GM23248 (cell line): ENCODE measurements around the gene NDUFA3. TPM values are rescaled to one million over a fixed set of nuclear protein-coding genes. Genes with fewer than 3 reads are reported as not detected.
"Not testable (repeated sequence)": the region's sequence is repeated elsewhere in the genome, so short reads cannot be mapped to it uniquely, and the experiment has no call there.

Source experiments
- DNase-seq: peaks from one replicate; pipeline ENCODE4 v3.0.0-alpha.2; 2015
- H2AFZ ChIP-seq: fragments of 200-600 bp; sonication (generic); 2 replicates; pipeline ENCODE4 v1.6.1; 2016; ENCODE audit warnings: antibody characterized with exemption
- H3F3A ChIP-seq: fragments of 200-600 bp; sonication (generic); 2 replicates; pipeline ENCODE4 v1.6.1; 2016; ENCODE audit warnings: mild to moderate bottlenecking, antibody characterized with exemption, mixed run types; ENCODE audit not compliant: insufficient read depth
- H3K27ac ChIP-seq: fragments of 200-600 bp; sonication (generic); 2 replicates; pipeline ENCODE4 v1.5.1; 2016; ENCODE audit warnings: mild to moderate bottlenecking
- H3K27me3 ChIP-seq: fragments of 200-600 bp; sonication (generic); replicated peaks from 2 replicates; pipeline ENCODE4 v1.6.1; 2016; ENCODE audit warnings: mild to moderate bottlenecking; ENCODE audit not compliant: insufficient read depth
- H3K36me3 ChIP-seq: fragments of 200-600 bp; sonication (generic); 2 replicates; pipeline ENCODE4 v1.6.1; 2016; ENCODE audit warnings: low read depth, mild to moderate bottlenecking
- H3K4me1 ChIP-seq: fragments of 200-600 bp; sonication (generic); 2 replicates; pipeline ENCODE4 v1.6.1; 2016; ENCODE audit warnings: mild to moderate bottlenecking; ENCODE audit not compliant: insufficient read depth
- H3K4me2 ChIP-seq: fragments of 200-600 bp; sonication (generic); one replicate; pipeline ENCODE4 v1.6.1; 2016; ENCODE audit warnings: mild to moderate bottlenecking; ENCODE audit not compliant: unreplicated experiment
- H3K4me3 ChIP-seq: fragments of 200-600 bp; sonication (generic); 2 replicates; pipeline ENCODE4 v1.5.1; 2016; ENCODE audit warnings: mild to moderate bottlenecking
- H3K79me2 ChIP-seq: fragments of 200-600 bp; sonication (generic); 2 replicates; pipeline ENCODE4 v1.6.1; 2016; ENCODE audit warnings: mild to moderate bottlenecking; ENCODE audit not compliant: insufficient read depth
- H3K9ac ChIP-seq: fragments of 200-600 bp; sonication (generic); 2 replicates; pipeline ENCODE4 v1.6.1; 2016; ENCODE audit warnings: mild to moderate bottlenecking
- H3K9me2 ChIP-seq: fragments of 200-600 bp; sonication (generic); 2 replicates; pipeline ENCODE4 v1.6.1; 2016; ENCODE audit warnings: mixed run types, mild to moderate bottlenecking, moderate library complexity; ENCODE audit not compliant: insufficient read depth
- H3K9me3 ChIP-seq: fragments of 200-600 bp; sonication (generic); one replicate; pipeline ENCODE4 v1.6.1; 2017; ENCODE audit warnings: low read depth
- H4K20me1 ChIP-seq: fragments of 200-600 bp; sonication (generic); 2 replicates; pipeline ENCODE4 v1.6.0; 2016; ENCODE audit not compliant: insufficient read depth
- EZH2 ChIP-seq: fragments of 200-600 bp; sonication (generic); IDR thresholded peaks from 2 replicates; pipeline ENCODE4 v1.6.1; 2018; ENCODE audit warnings: antibody characterized with exemption, mild to moderate bottlenecking; ENCODE audit not compliant: insufficient read depth, poor library complexity, severe bottlenecking
- EZH2phosphoT487 ChIP-seq: fragments of 200-600 bp; sonication (generic); IDR thresholded peaks from 2 replicates; pipeline ENCODE4 v1.6.1; 2018; ENCODE audit warnings: antibody characterized with exemption, moderate library complexity, mild to moderate bottlenecking, low read depth; ENCODE audit not compliant: insufficient read depth
- WGBS, 2 experiments: methylation state at CpG; one replicate each; pipeline ENCODE4 v1.1.6; 2015 to 2017; ENCODE audit warnings: low lambda C conversion rate in 2 of 2, low coverage in 1 of 2; ENCODE audit errors: missing lambda C conversion rate in 2 of 2; 5-methylcytosine and 5-hydroxymethylcytosine counted together
- in situ Hi-C: fragments of 300-500 bp; cut with MboI; formaldehyde crosslinking; loops from 2 replicates; pipeline ENCODE4 v1.15.0; 2020
- polyA plus RNA-seq: library from polyadenylated mRNA; unstranded; fragments of >200 nt; fragmentation: Nextera tagmentation; extraction: Ambion mirVana; gene quantifications from 2 replicates; pipeline ENCODE4 v1.2.1, GENCODE V29; 2016
- total RNA-seq: library from RNA; depleted of rRNA; stranded (reverse); fragments of >200 nt; shearing (Covaris generic); gene quantifications from 2 replicates; pipeline ENCODE4 v1.2.3, GENCODE V29; 2014

Gene NDUFA3
- total and polyA plus RNA-seq, 2 experiments from 2014 or later, result 15.1 to 198 TPM

DNA sequence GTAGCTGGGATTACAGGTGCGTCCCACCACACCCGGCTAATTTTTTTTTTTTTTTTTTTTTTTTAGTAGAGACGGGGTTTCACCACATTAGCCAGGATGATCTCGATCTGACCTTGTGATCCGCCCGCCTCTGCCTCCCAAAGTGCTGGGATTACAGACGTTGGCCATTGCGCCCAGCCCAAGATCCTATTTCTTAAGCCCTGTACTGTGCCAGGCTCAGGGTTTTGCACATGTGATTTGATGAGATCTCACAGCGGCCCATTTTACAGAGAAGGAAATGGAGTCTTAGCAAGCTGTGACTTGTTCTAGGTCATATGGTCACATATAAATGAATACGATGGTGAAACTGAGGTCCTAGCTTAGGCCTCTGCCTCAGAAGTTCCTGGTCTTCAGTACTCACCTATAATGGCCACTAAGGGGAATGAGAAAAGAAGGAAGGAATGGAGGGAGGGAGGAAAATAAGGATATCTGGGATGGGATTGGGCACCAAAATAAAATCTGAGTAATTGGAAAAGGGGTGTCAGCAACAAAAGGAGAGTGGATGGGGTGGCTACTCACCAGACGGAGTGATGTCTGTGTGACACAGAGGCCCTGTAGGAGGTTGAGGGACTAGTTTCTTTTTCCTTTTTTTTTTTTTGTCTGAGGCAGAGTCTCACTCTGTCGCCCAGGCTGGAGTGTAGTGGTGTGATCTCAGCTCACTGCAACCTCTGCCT lies 3.3 kb upstream of the NDUFA3 start:
- Histone ChIP-seq H3K36me3 (no peaks in the 10 kb centered on the region), H3K79me2 (peaks cover 17% of the 10 kb centered on the region), H3K9me2 (no peaks in the 10 kb centered on the region), H3K27me3 (no peaks in the 10 kb centered on the region), H3K4me1 (no peaks in the 10 kb centered on the region), H3K27ac (no peak overlapping the region), H3K9me3 (no peaks in the 10 kb centered on the region), H3K9ac (no peak overlapping the region), H2AFZ (no peak overlapping the region), H3F3A (no peaks in the 10 kb centered on the region), H3K4me3 (no peak overlapping the region), H3K4me2 (no peak overlapping the region), H4K20me1 (no peaks in the 10 kb centered on the region)
- TF ChIP-seq EZH2 (no peak), EZH2phosphoT487 (no peak)
- no peak for DNase-seq
- in situ Hi-C loops, result no loop called here
- WGBS, 2 experiments, result 84 to 86% methylated on average over 12 of the region's 12 CpGs

DNA sequence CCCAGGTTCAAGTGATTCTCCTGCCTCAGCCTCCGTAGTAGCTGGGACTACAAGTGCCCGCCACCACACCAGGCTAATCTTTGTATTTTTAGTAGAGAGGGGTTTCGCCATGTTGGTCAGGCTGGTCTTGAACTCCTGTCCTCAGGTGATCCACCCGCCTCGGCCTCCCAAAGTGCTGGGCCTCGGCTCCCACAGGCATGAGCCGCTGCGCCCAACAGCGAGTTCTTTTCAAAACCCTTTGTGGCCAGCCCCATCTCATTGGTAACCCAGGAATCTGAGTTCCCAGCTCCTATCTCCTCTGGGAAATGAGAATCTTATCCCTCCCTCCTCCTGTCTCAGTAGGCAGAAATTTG lies 2.8 kb upstream of the NDUFA3 start:
- H2AFZ ChIP-seq, H3F3A ChIP-seq, H3K36me3 ChIP-seq, H4K20me1 ChIP-seq, H3K27ac ChIP-seq, H3K27me3 ChIP-seq, H3K9me2 ChIP-seq, H3K4me1 ChIP-seq, DNase-seq, in situ Hi-C loops, H3K9me3 ChIP-seq, H3K4me3 ChIP-seq, H3K4me2 ChIP-seq, H3K9ac ChIP-seq: not testable (repeated sequence)
- H3K79me2 ChIP-seq, result peaks cover 22% of the 10 kb centered on the region
- 68 to 77% methylated on average over 7 to 9 of the region's 9 CpGs for WGBS, 2 experiments

DNA sequence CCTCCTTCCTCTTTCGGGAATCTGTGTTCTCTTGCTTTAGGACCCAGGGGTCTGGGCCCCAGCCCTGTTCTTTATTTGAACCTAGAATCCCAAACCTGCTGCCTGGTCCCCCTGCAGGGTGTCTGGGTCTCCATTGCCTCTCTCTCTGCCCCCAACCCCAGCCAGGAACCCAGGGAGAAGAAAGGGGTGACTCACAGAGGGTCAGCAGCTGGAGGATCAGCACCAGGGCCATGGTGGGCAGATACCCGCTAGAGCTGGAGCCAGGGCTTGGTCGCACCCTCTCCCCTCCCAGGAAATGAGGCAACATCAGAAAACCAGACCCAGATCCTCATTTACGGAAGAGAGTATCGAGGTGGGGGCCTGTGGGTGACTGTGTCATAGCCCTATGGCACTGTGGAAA lies 2.1 kb upstream of the NDUFA3 start, which contains the start of gene OSCAR:
OSCAR (minus strand) TSS at position 243 of the 400 bp plus-strand sequence; CDS start at position 232, 11 bp downstream.
- in situ Hi-C loops, result no loop called here
- H3F3A ChIP-seq, result no peaks in the 10 kb centered on the region
- no peak for DNase-seq
- H3K9me3 ChIP-seq, result no peaks in the 10 kb centered on the region
- H3K4me1 ChIP-seq, result no peaks in the 10 kb centered on the region
- no peaks in the 10 kb centered on the region for H3K36me3 ChIP-seq
- H4K20me1 ChIP-seq, result no peaks in the 10 kb centered on the region
- H3K4me2 ChIP-seq, result no peak within 1 kb of the TSS
- peaks cover 27% of the 10 kb centered on the region for H3K79me2 ChIP-seq
- H3K4me3 ChIP-seq, result no peak within 1 kb of the TSS
- 20 to 27% methylated on average over 5 of the region's 5 CpGs for WGBS, 2 experiments
- TF ChIP-seq EZH2, result no peak
- no peak for TF ChIP-seq EZH2phosphoT487
- H3K9ac ChIP-seq, result no peak within 1 kb of the TSS
- H3K27me3 ChIP-seq, result no peaks in the 10 kb centered on the region
- no peak within 1 kb of the TSS for H3K27ac ChIP-seq
- no peaks in the 10 kb centered on the region for H3K9me2 ChIP-seq
- H2AFZ ChIP-seq, result no peak within 1 kb of the TSS

DNA sequence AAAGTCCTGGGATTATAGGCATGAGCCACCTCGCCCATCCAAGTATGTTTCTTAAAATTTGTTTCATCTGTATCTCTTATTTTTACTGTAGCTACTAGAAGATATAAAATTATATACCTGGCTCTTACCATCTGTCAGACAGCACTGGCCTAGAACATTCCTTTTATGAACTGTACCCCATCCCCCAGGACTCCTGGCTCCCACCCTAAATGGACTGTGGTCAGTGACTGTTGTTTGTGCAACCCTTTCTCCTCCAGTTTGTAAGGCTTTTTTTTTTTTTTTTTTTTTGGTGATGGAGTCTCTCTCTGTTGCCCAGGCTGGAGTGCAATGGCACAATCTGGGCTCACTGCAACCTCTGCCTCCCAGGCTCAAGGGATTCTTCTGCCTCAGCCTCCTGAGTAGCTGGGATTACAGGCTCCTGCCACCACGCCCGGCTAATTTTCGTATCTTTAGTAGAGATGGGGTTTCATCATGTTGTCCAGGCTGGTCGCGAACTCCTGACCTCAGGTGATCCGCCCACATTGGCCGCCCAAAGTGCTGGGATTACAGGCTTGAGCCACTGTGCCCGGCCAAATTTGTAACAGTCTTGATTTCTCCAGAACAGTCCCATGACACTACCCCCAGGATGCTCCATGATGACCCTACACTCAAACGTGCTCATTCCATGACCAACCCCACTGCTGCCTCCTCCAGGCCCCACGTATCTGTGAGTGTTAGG lies 2.5 kb downstream of the NDUFA3 start:
- DNase-seq, result no peak
- H3K4me1 ChIP-seq, result no peaks in the 10 kb centered on the region
- no peak overlapping the region for H3K27ac ChIP-seq
- H4K20me1 ChIP-seq, result no peaks in the 10 kb centered on the region
- no peaks in the 10 kb centered on the region for H3K27me3 ChIP-seq
- TF ChIP-seq EZH2 (no peak), EZH2phosphoT487 (no peak)
- no peak overlapping the region for H3K4me2 ChIP-seq
- peaks cover 4% of the 10 kb centered on the region; the same call in 1 of the 2 replicates for H3K36me3 ChIP-seq
- H2AFZ ChIP-seq, result no peak overlapping the region
- peaks cover 33% of the 10 kb centered on the region for H3K79me2 ChIP-seq
- H3K9me2 ChIP-seq, result no peaks in the 10 kb centered on the region
- H3K9ac ChIP-seq, result no peak overlapping the region
- no peaks in the 10 kb centered on the region for H3K9me3 ChIP-seq
- in situ Hi-C loops, result no loop called here
- H3K4me3 ChIP-seq, result no peak overlapping the region
- H3F3A ChIP-seq, result no peaks in the 10 kb centered on the region
- 85 to 91% methylated on average over 11 of the region's 11 CpGs for WGBS, 2 experiments
